Muscle layer of duodenum (tissue), 2 donors: ENCODE results near the gene NELFB.

Source experiments
- H3K27ac ChIP-seq: one replicate; pipeline ENCODE4 v1.7.0; 2013; ENCODE audit warnings: mild to moderate bottlenecking, low read length
- H3K27me3 ChIP-seq: one replicate; pipeline ENCODE4 v1.7.0; 2013; ENCODE audit warnings: low read depth, mild to moderate bottlenecking, control low read depth, low read length
- H3K36me3 ChIP-seq, 2 donors: one replicate each; pipeline ENCODE4 v1.7.0; 2013; ENCODE audit warnings: low read length in 2 of 2, control low read depth in 1 of 2, mild to moderate bottlenecking in 1 of 2; ENCODE audit not compliant: insufficient read depth in 2 of 2, control insufficient read depth in 1 of 2
- H3K4me1 ChIP-seq, 2 donors: one replicate each; pipeline ENCODE4 v1.7.0; 2013; ENCODE audit warnings: low read length in 2 of 2, mild to moderate bottlenecking in 2 of 2, control low read depth in 1 of 2, moderate library complexity in 1 of 2; ENCODE audit not compliant: insufficient read depth in 2 of 2, control insufficient read depth in 1 of 2
- H3K4me3 ChIP-seq, 2 donors: one replicate each; pipeline ENCODE4 v1.7.0; 2013; ENCODE audit warnings: low read length in 2 of 2, low read depth in 1 of 2, mild to moderate bottlenecking in 1 of 2
- H3K9me3 ChIP-seq, 2 donors: one replicate each; pipeline ENCODE4 v1.7.0; 2013; ENCODE audit warnings: low read length in 2 of 2, control low read depth in 1 of 2, mild to moderate bottlenecking in 1 of 2; ENCODE audit not compliant: control insufficient read depth in 1 of 2
- donor health status: healthy.

NELFB gene

DNA sequence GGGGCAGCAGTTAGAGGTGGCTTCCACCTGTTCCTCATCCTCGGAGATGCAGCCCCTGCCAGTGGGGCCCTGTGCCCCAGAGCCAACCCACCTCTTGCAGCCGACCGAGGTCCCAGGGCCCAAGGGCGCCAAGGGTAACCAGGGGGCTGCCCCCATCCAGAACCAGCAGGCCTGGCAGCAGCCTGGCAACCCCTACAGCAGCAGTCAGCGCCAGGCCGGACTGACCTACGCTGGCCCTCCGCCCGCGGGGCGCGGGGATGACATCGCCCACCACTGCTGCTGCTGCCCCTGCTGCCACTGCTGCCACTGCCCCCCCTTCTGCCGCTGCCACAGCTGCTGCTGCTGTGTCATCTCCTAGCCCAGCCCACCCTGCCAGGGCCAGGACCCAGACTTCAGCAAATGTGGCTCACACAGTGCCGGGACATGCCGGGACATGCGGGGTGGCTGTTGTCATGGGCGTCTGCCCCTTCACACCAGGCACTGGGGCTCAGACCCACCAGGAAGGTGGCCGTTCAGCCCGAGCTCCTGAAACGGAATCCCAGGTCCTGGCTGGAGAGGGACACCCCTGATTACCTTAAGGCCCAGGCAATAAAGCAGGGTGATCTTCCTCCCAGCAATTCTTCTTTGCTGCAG lies 29.3 kb upstream of the NELFB start:
- Histone ChIP-seq H3K4me3 (no peak overlapping the region), H3K4me1 (peaks cover 0 to 19% of the 10 kb centered on the region in 2 donors), H3K27me3 (peaks cover 9% of the 10 kb centered on the region), H3K27ac (no peak overlapping the region), H3K36me3 (no peaks in the 10 kb centered on the region), H3K9me3 (no peaks in the 10 kb centered on the region)

DNA sequence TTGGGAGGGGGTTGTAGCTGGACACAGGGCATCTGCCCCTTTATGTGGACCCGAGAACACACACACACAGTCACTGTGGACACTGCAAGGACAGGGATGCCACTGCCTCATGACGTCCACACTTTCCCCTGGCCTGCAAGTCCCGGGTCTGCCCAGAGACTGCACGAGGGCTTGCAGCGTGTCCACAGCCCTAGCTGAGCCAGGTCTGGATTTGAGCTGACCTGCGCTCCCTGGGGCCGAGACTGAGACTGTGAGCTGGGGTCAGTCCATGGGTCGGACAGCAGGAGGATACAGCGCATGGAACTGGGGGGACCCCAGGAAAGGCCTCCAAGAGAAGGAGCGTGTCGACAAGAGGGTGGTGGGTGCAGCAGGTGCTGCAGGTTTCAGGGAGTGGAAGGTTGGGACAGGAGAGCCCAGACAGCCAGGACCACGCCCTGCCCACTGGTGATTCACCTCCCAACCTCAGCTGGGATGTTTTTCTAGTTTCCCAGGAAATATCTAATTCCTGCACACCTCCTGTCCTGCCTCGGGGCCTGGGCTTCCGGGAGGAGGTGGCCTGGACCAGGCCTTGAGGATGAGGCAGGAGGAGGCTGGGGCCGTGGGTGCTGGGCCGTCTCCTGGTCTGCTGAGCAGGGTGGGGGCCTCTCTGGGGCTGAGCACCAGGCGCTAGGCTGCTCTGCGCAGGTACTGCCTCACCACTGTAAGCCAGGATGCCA lies 28.6 kb upstream of the NELFB start:
- Histone ChIP-seq H3K27ac (no peak overlapping the region), H3K4me3 (no peak overlapping the region), H3K27me3 (peaks cover 11% of the 10 kb centered on the region), H3K4me1 (peaks cover 0 to 17% of the 10 kb centered on the region in 2 donors), H3K9me3 (no peaks in the 10 kb centered on the region), H3K36me3 (no peaks in the 10 kb centered on the region)

DNA sequence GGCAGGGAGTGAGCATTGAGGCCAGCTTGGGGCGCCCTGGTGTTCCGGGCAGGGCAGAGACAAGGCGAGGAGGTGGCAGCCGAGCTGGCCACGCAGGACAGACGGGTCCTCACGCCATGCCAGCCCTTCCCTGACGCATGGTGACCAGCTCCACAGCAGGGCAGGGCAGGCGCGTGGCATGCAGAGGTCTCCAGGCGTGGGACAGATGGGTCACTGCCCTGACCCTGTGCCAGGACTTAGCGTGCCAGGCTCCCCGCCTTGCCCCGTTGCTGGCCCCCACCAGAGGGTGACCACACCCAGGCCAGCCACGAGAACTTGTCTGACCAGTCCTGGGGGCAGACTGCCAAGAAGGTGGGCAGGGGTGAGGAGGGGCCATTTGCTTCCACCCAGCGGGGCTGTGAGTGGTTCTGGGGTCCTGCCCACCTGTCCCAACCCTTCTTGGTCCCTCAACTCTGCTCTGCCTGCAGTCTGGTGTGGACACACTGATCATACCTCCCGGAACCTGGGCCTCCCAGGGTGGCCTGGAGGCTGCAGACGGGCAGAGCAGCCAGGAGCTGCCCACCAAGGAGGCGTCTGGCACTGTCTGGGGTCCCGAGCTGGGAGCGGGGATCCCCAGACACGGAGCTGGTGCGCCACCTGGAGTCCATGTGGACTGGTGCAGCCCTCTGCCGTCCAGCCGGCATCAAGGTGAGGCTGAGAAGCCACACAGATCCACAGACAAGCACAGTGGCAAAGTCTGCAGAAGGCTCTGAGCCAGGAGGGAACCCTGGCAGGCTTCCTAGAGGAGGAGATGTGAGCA lies 27.9 kb upstream of the NELFB start, which contains the start of gene RNF224:
Gene RNF224, plus strand, starts transcription at position 449 of the 799 bp plus-strand sequence. CDS start 834 bp downstream, outside the sequence.
- Histone ChIP-seq H3K9me3 (no peaks in the 10 kb centered on the region), H3K4me3 (no peak within 1 kb of the TSS), H3K4me1 (peaks cover 0 to 14% of the 10 kb centered on the region in 2 donors), H3K27me3 (peaks cover 11% of the 10 kb centered on the region), H3K36me3 (no peaks in the 10 kb centered on the region), H3K27ac (no peak within 1 kb of the TSS)

DNA sequence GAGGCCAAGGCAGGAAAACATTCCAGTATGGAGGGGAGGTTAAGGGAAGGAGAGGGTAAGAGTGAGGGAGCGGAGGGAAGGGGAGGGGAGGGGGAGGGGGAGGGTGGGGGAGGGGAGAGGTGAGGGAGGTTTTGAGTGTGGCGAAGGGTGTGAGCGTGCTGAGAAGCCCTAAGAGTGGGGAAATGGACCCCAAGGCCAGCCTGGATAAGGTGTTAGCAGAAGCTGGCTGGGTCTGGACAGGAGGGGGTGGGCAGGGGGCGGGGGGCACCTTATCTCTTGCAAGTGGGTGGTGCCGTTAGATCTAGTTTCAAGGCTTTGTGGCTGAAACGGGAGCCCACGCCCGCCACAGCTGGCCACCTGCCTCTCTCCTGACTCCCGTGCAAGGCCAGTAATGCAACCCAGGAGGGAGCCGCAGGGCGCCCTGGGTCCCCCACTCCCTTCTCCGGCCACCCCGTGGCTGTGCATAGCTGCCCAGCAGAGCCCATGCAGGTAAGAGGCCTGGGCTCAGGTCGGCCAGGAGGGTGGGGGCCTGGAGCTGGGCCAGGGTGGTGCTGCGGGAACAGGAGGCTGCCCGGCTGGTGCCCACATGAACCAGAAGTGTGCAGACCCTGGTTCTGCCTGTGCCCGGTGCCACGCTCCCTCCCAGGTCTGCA lies 27.1 kb upstream of the NELFB start:
- H3K4me3 ChIP-seq, result no peak overlapping the region
- H3K36me3 ChIP-seq, result no peaks in the 10 kb centered on the region
- no peaks in the 10 kb centered on the region for H3K9me3 ChIP-seq
- H3K4me1 ChIP-seq, result peaks cover 0 to 7% of the 10 kb centered on the region in 2 donors
- H3K27ac ChIP-seq, result no peak overlapping the region
- peaks cover 11% of the 10 kb centered on the region for H3K27me3 ChIP-seq

DNA sequence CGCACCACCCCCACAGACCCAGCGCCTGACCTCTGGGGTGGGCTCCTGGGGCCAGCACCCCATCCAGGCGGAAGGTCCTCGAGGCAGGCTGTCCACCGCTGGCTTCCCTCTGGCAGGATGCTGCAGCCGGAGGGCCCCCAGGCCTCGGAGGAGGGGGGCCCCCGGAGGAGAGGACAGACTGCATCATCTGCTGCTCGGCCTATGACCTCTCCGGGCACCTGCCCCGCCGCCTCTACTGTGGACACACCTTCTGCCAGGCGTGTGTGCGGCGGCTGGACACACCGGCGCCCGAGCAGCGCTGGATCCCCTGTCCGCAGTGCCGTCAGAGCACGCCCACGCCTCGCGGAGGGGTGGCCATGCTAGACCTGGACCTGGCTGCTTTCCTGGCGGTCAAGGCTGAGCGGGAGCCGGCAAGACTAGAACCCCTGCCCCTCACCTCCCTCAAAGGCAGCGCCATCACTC lies 26.6 kb upstream of the NELFB start:
- no peak overlapping the region for H3K4me3 ChIP-seq
- H3K36me3 ChIP-seq, result no peaks in the 10 kb centered on the region
- H3K9me3 ChIP-seq, result no peaks in the 10 kb centered on the region
- H3K27me3 ChIP-seq, result peaks cover 11% of the 10 kb centered on the region
- no peak overlapping the region for H3K27ac ChIP-seq
- H3K4me1 ChIP-seq, result peaks cover 0 to 6% of the 10 kb centered on the region in 2 donors

DNA sequence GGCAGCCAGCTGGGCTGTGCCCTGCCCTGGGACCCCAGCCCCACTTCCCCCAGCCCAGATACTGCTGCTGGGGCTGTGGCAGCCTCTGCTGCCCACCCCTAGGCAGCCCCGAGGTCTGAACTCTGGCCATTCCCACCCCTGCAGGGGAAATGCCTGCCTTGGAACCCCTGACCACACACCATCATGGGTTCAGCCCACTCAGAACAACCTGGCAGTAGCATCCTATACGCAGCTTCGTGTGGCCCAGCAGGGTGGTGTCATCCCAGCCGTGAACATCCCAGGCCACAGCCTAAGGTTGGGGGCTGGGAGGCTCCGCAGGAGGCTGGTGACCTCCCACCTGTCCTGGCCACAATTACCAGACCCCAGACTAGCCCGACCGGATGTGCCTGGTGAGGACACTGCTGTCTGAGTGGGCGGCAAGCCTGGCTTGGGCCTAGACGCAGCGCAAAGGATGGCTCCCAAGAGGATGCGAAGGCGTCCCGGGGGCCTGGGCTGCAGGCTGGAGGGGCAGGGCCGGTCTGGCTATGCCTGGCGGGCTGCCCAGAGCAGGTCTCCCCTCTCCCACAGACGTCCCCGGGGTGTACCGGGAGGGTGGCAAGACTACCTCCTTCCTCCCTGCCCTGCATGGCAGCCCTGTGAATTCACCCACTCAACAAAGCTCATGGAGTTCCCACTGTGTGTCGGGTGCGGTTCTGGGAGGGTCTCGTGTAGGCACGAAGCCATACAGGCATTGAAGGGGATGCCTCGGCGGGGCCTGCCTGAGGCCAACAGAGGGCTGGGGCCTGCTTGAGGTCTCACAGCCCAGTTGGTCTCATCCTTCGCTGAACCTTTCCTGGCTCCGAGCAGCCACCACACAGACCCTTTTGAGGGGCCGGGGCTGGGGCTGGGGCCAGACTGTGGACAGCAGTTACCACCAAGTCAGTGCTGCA lies 25.9 kb upstream of the NELFB start:
- Histone ChIP-seq H3K4me1 (peaks cover 0 to under 1% of the 10 kb centered on the region in 2 donors), H3K27ac (no peak overlapping the region), H3K4me3 (no peak overlapping the region), H3K27me3 (peaks cover 11% of the 10 kb centered on the region), H3K9me3 (no peaks in the 10 kb centered on the region), H3K36me3 (no peaks in the 10 kb centered on the region)

DNA sequence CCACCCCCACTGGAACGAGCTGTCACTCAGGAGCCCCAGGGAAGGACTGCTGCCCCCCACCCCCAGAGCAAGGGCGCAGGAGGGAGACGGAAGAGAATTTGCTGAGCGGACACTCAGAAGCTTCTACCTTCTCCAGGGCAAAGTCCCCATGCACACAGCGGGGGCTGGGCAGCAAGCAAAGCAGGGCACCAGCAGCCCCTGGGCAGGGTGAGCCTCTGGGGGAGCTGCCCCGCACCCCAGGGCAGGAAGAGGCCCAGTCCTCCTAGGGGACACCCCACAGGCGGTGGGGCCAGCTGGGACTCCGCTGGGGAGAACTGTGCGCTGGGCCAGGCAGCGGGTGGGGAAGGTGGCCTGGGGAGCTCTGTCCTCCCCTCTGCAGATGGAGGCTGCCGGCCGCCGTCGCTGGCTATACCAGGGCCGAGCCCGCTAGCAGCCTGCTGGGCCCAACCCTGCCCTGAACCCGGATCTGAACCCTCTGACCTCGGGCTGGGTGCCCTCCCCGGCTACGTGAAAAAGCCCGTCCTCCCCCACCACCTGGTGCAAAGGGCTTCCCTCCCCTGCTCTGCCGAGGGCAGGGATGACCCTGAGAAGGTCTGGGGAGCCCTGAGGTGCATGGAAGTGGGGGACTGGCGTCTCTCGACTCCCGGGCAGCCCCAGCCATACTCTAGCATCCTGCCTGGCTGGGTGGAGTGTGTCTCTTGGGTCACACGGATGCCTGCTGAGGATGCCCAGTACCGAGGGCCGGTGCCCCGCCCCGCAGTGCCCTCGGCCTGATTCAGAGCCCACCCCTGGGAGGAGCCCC lies 25.0 kb upstream of the NELFB start:
- Histone ChIP-seq H3K27me3 (peaks cover 11% of the 10 kb centered on the region), H3K4me3 (no peak overlapping the region), H3K4me1 (no peaks in the 10 kb centered on the region), H3K36me3 (no peaks in the 10 kb centered on the region), H3K27ac (no peak overlapping the region), H3K9me3 (no peaks in the 10 kb centered on the region)

DNA sequence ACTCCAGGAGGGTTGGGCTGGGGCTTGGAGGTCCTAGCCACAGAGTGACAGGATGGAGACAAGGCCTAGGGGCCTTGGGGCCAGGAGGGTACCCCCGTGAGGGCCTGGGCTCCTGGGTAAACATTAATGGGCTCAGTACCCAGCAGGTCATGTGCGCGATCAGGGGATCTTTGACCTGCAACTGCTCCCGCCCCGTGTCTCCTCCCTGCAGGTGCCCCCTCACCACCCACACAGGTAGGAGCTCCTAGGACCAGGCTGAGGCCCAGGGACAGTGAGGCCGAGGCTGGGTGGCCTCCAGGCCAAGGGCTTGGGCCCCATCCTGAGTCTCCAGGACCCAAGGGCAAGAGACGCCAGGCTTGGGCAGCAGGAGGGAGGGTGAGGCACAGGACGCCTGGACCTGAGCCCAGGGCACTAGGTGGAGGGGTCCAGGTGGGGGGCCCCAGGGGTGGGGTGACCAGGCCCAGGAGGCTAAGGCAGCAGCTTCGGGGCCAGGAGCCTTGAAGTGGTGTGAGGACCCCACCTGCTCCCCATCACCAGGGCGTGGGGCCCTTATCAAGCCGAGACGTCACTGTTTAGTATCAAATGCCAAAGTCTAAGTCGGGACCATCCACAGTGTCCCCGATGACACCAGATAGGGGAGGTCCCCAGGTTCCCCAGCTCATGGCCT lies 24.3 kb upstream of the NELFB start, which contains the start of gene SLC34A3:
Gene SLC34A3, plus strand, starts transcription at position 197 of the 667 bp plus-strand sequence. CDS start 802 bp downstream, outside the sequence.
- H3K27me3 ChIP-seq, result peaks cover 11% of the 10 kb centered on the region
- no peaks in the 10 kb centered on the region for H3K36me3 ChIP-seq
- no peak within 1 kb of the TSS for H3K4me3 ChIP-seq
- H3K4me1 ChIP-seq, result peaks cover 0 to 6% of the 10 kb centered on the region in 2 donors
- no peak within 1 kb of the TSS for H3K27ac ChIP-seq
- no peaks in the 10 kb centered on the region for H3K9me3 ChIP-seq

DNA sequence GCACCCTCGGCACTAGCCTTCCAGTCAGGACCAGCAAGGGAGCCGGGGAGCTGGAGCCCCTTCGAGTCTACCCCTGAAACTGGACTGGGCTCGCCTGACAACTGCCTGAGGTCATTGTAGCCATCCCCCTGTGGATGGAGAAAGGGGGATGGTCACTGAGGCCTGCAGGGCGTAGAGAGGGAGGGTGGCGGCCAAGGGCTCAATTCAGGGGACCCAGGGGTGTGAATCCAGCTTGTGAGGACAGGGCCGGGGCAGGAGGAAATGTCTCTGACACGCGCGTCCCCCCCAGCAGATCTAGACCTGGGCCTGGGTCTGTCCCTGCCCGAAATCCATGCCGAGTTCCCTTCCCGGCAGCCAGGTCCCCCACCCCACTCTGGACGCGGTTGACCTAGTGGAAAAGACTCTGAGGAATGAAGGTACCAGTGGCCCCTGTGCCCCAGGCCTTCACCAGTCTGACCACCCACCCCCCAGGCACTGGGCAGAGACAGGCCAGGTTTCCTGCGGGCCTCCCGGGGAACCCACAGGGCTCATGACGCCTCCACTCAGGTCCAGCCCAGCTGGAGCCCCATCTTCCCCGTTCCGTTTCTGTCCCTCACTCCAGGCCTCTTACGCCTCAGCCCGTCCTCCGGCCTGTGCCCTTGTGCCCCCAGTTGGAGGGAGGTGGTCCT lies 23.6 kb upstream of the NELFB start:
- Histone ChIP-seq H3K27me3 (peaks cover 11% of the 10 kb centered on the region), H3K4me3 (no peak overlapping the region), H3K27ac (no peak overlapping the region), H3K4me1 (peaks cover 0 to 13% of the 10 kb centered on the region in 2 donors), H3K9me3 (no peaks in the 10 kb centered on the region), H3K36me3 (no peaks in the 10 kb centered on the region)
